ENCODE data around the gene COX5B. TPM values are rescaled to one million over a fixed set of nuclear protein-coding genes. Genes with fewer than 3 reads are reported as not detected.

The COX5B gene
- total RNA-seq, 1 experiment from 2014 or later, result 272 TPM

- DNase-seq (ENCODE audit: unreplicated experiment), result peak; percentile 98
- Mint-ChIP-seq H3K4me1 (ENCODE audit: insufficient read depth, unreplicated experiment) (peaks cover 9% of the 10 kb centered on the region), H3K9me3 (ENCODE audit: unreplicated experiment) (no peaks in the 10 kb centered on the region), H3K27me3 (ENCODE audit: insufficient read depth, unreplicated experiment) (no peaks in the 10 kb centered on the region), H3K27ac (ENCODE audit: low read depth, unreplicated experiment) (peak within 1 kb of the TSS; percentile 93), H3K4me3 (ENCODE audit: unreplicated experiment) (peak within 1 kb of the TSS; percentile 88), H3K36me3 (ENCODE audit: insufficient read depth, unreplicated experiment) (peaks cover 7% of the 10 kb centered on the region)
- TF ChIP-seq, protein P1, sequence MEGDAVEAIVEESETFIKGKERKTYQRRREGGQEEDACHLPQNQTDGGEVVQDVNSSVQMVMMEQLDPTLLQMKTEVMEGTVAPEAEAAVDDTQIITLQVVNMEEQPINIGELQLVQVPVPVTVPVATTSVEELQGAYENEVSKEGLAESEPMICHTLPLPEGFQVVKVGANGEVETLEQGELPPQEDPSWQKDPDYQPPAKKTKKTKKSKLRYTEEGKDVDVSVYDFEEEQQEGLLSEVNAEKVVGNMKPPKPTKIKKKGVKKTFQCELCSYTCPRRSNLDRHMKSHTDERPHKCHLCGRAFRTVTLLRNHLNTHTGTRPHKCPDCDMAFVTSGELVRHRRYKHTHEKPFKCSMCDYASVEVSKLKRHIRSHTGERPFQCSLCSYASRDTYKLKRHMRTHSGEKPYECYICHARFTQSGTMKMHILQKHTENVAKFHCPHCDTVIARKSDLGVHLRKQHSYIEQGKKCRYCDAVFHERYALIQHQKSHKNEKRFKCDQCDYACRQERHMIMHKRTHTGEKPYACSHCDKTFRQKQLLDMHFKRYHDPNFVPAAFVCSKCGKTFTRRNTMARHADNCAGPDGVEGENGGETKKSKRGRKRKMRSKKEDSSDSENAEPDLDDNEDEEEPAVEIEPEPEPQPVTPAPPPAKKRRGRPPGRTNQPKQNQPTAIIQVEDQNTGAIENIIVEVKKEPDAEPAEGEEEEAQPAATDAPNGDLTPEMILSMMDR (IDR thresholded peaks at IDR 0.05; ENCODE audit: unreplicated experiment), result no peak
- ChIA-PET POLR2A (interaction anchor here (0.7 to 5.0 kb wide), 12 partner anchors 10 to 485 kb away, joined by 3 to 150 read pairs (median 4); partner anchors contain the start of genes ANKRD36B and COX5B), CTCF (interaction anchor here (0.6 to 5.3 kb wide), 11 partner anchors 9 to 889 kb away, joined by 3 to 65 read pairs (median 3); partner anchors contain the start of gene COX5B)
- intact Hi-C loops (cut with micrococcal nuclease), result loop anchor here (1.0 kb wide), 2 partner anchors 29 to 33 kb away; no protein-coding TSS in a partner anchor
- BruUV-seq (replicated peaks), result no TSS peak
These were observed 18.2 kb downstream of the COX5B start, which contains the start of gene ACTR1B for GRCh38 chr2:97663962-97664635. Gene ACTR1B, minus strand, starts transcription at chr2:97664044. Its CDS starts 154 bp downstream, at chr2:97663890.

GRCh38 chr2:97664636-97664970 is 18.7 kb downstream of the COX5B start:
- peak overlapping the region; percentile 88 for H3K4me3 Mint-ChIP-seq (ENCODE audit: unreplicated experiment)
- H3K36me3 Mint-ChIP-seq (ENCODE audit: insufficient read depth, unreplicated experiment), result peaks cover 7% of the 10 kb centered on the region
- no peaks in the 10 kb centered on the region for H3K27me3 Mint-ChIP-seq (ENCODE audit: insufficient read depth, unreplicated experiment)
- CTCF ChIA-PET, result interaction anchor here (0.7 to 5.3 kb wide), 10 partner anchors 8 to 888 kb away, joined by 3 to 65 read pairs (median 5); partner anchors contain the start of gene COX5B
- intact Hi-C loops (cut with micrococcal nuclease), result loop anchor here (1.0 kb wide), 2 partner anchors 29 to 33 kb away; no protein-coding TSS in a partner anchor
- POLR2A ChIA-PET, result interaction anchor here (0.7 to 5.0 kb wide), 12 partner anchors 10 to 485 kb away, joined by 3 to 150 read pairs (median 4); partner anchors contain the start of genes ANKRD36B and COX5B
- H3K27ac Mint-ChIP-seq (ENCODE audit: low read depth, unreplicated experiment), result peak overlapping the region; percentile 93
- no peak for DNase-seq (ENCODE audit: unreplicated experiment)
- BruUV-seq (replicated peaks), result TSS peak; percentile 88
- no peaks in the 10 kb centered on the region for H3K9me3 Mint-ChIP-seq (ENCODE audit: unreplicated experiment)
- peaks cover 9% of the 10 kb centered on the region for H3K4me1 Mint-ChIP-seq (ENCODE audit: insufficient read depth, unreplicated experiment)
- TF ChIP-seq, protein P1 (IDR thresholded peaks at IDR 0.05; ENCODE audit: unreplicated experiment), result no peak

- Mint-ChIP-seq H3K4me3 (ENCODE audit: unreplicated experiment) (no peak within 1 kb of the TSS), H3K27ac (ENCODE audit: low read depth, unreplicated experiment) (no peak within 1 kb of the TSS), H3K9me3 (ENCODE audit: unreplicated experiment) (no peaks in the 10 kb centered on the region), H3K36me3 (ENCODE audit: insufficient read depth, unreplicated experiment) (no peaks in the 10 kb centered on the region), H3K4me1 (ENCODE audit: insufficient read depth, unreplicated experiment) (no peaks in the 10 kb centered on the region), H3K27me3 (ENCODE audit: insufficient read depth, unreplicated experiment) (no peaks in the 10 kb centered on the region)
- intact Hi-C loops (cut with micrococcal nuclease), result no loop called here
- CTCF ChIA-PET, result interaction anchor here (1.0 kb wide), 1 partner anchor 79 kb away, joined by 3 read pairs; no protein-coding TSS in a partner anchor
- TF ChIP-seq, protein P1 (IDR thresholded peaks at IDR 0.05; ENCODE audit: unreplicated experiment), result no peak
- POLR2A ChIA-PET, result interaction anchor here (1.4 kb wide), 1 partner anchor 23 kb away, joined by 6 read pairs; the partner anchor contains the start of gene COX5B
- no peak for DNase-seq (ENCODE audit: unreplicated experiment)
- no TSS peak for BruUV-seq (replicated peaks)
These were observed 23.6 kb downstream of the COX5B start, which contains the start of gene C2orf92 for GRCh38 chr2:97669448-97669847. Gene C2orf92, plus strand, starts transcription at chr2:97669713. Its CDS starts 76 bp downstream, at chr2:97669789.

- Mint-ChIP-seq H3K9me3 (ENCODE audit: unreplicated experiment) (no peaks in the 10 kb centered on the region), H3K27me3 (ENCODE audit: insufficient read depth, unreplicated experiment) (no peaks in the 10 kb centered on the region), H3K27ac (ENCODE audit: low read depth, unreplicated experiment) (no peak overlapping the region), H3K4me1 (ENCODE audit: insufficient read depth, unreplicated experiment) (no peaks in the 10 kb centered on the region), H3K4me3 (ENCODE audit: unreplicated experiment) (no peak overlapping the region), H3K36me3 (ENCODE audit: insufficient read depth, unreplicated experiment) (no peaks in the 10 kb centered on the region)
- ChIA-PET CTCF (interaction anchor here (0.6 to 1.0 kb wide), 4 partner anchors 25 to 152 kb away, joined by 3 read pairs; no protein-coding TSS in a partner anchor), POLR2A (interaction anchor here (0.6 to 1.4 kb wide), 2 partner anchors 24 to 1286 kb away, joined by 3 to 6 read pairs; partner anchors contain the start of gene COX5B)
- no TSS peak for BruUV-seq (replicated peaks)
- TF ChIP-seq, protein P1 (IDR thresholded peaks at IDR 0.05; ENCODE audit: unreplicated experiment), result no peak
- no peak for DNase-seq (ENCODE audit: unreplicated experiment)
- intact Hi-C loops (cut with micrococcal nuclease), result no loop called here
These were observed 24.6 kb downstream of the COX5B start for GRCh38 chr2:97670471-97670870.
